Superior temporal gyrus (tissue), 1 donor: Measurements from ENCODE around the gene PSMA8.
"Not testable (repeated sequence)": the region's sequence is repeated elsewhere in the genome, so short reads cannot be mapped to it uniquely, and the experiment has no call there.

Experiments
- DNase-seq: peaks from one replicate; pipeline ENCODE4 v3.0.0-alpha.2; 2016; ENCODE audit errors: extremely low spot score

The PSMA8 gene

GRCh38 chr18:26175481-26175880 is 41.8 kb downstream of the PSMA8 start:
- DNase-seq, result no peak

- no peak for DNase-seq
These were observed 42.5 kb downstream of the PSMA8 start for GRCh38 chr18:26176134-26176533.

- DNase-seq, result no peak
These were observed 47.7 kb downstream of the PSMA8 start for GRCh38 chr18:26181343-26181826.

GRCh38 chr18:26183395-26184112 is 49.9 kb downstream of the PSMA8 start:
- no peak for DNase-seq

- DNase-seq, result no peak
These were observed 51.6 kb downstream of the PSMA8 start for GRCh38 chr18:26185267-26185666.

GRCh38 chr18:26190506-26190905 is 56.8 kb downstream of the PSMA8 start:
- DNase-seq, result no peak

- DNase-seq, result no peak
These were observed 58.6 kb downstream of the PSMA8 start for GRCh38 chr18:26192233-26192632.

- no peak for DNase-seq
These were observed 62.9 kb downstream of the PSMA8 start for GRCh38 chr18:26196605-26197004.

GRCh38 chr18:26202001-26202400 is 68.3 kb downstream of the PSMA8 start:
- not testable (repeated sequence) for DNase-seq

- no peak for DNase-seq
These were observed 71.6 kb downstream of the PSMA8 start for GRCh38 chr18:26205318-26205717.

- DNase-seq, result no peak
These were observed 72.8 kb downstream of the PSMA8 start for GRCh38 chr18:26206488-26206887.

GRCh38 chr18:26207937-26208336 is 74.3 kb downstream of the PSMA8 start:
- DNase-seq, result no peak

- DNase-seq, result no peak
These were observed 75.3 kb downstream of the PSMA8 start for GRCh38 chr18:26208977-26209376.

GRCh38 chr18:26210147-26210546 is 76.5 kb downstream of the PSMA8 start:
- no peak for DNase-seq

- DNase-seq, result no peak
These were observed 81.7 kb downstream of the PSMA8 start for GRCh38 chr18:26215247-26215970.

- no peak for DNase-seq
These were observed 91.5 kb downstream of the PSMA8 start for GRCh38 chr18:26225022-26225693.

- no peak for DNase-seq
These were observed 92.2 kb downstream of the PSMA8 start for GRCh38 chr18:26225915-26226228.

- DNase-seq, result peak; percentile 93
These were observed 92.8 kb downstream of the PSMA8 start, which contains the start of gene TAF4B for GRCh38 chr18:26226229-26227050. Gene TAF4B (plus strand): TSS chr18:26226445. CDS start chr18:26226934, 489 bp downstream.

GRCh38 chr18:26227051-26227670 is 93.5 kb downstream of the PSMA8 start:
- DNase-seq, result no peak

- no peak for DNase-seq
These were observed 95.0 kb downstream of the PSMA8 start for GRCh38 chr18:26228562-26229260.

- no peak for DNase-seq
These were observed 96.8 kb downstream of the PSMA8 start for GRCh38 chr18:26230497-26230896.
